Measurements from ENCODE around the gene AP2S1.

GRCh38 chr19:46806656-46807055 is 44.0 kb downstream of the AP2S1 start:
- no peak for TF ChIP-seq CTCF (IDR thresholded peaks at IDR 0.05)
- TF ChIP-seq ZFX (IDR thresholded peaks at IDR 0.05; ENCODE audit: borderline replicate concordance) = no peak
